T-cell (primary cell): ENCODE results near the gene POLR1H. TPM values are rescaled to one million over a fixed set of nuclear protein-coding genes. Genes with fewer than 3 reads are reported as not detected.

Source experiments
- ATAC-seq, 4 experiments: fragments of 200-7000 bp in 3 of 4; fragments of 150-1000 bp in 1 of 4; cut with Tn5 transposase; replicated peaks in 1 of 4; 1 replicate in 3 of 4; 2 replicates in 1 of 4; pipeline ENCODE4 v1.10.0; 2021; ENCODE audit warnings: moderate library complexity in 3 of 4, mild to moderate bottlenecking in 2 of 4, moderate number of reproducible peaks in 1 of 4
- CTCF ChIA-PET, 2 donors: fragments of 300-600 bp; sonication (Branson Sonifier 250); formaldehyde crosslinking; loops; one replicate each; lab custom pipeline; 2022; ENCODE audit warnings: antibody characterized with exemption in 2 of 2; lab: Charles Lee
- POLR2A ChIA-PET, 2 donors: fragments of 300-600 bp; sonication (Branson Sonifier 250); formaldehyde crosslinking; loops; one replicate each; lab custom pipeline; 2022; ENCODE audit warnings: antibody characterized with exemption in 2 of 2; lab: Charles Lee
- DNase-seq, 35 experiments: peaks; one replicate each; pipeline versions ENCODE4 v3.0.0 to v3.0.0-alpha.2; 2013 to 2023
- H3K27ac ChIP-seq: one replicate; pipeline ENCODE4 v1.5.1; 2013; ENCODE audit warnings: low read length
- H3K27me3 ChIP-seq, 2 experiments: replicated peaks in 1 of 2; 1 replicate in 1 of 2; 2 replicates in 1 of 2; pipeline versions ENCODE4 v1.6.1 to v1.7.0; 2013; ENCODE audit warnings: low read length in 1 of 2, mixed read lengths in 1 of 2; ENCODE audit not compliant: control insufficient read depth in 2 of 2, insufficient read depth in 2 of 2; ENCODE audit errors: extremely low read depth in 1 of 2
- H3K36me3 ChIP-seq, 2 donors: 1 replicate in 1 of 2; 2 replicates in 1 of 2; pipeline versions ENCODE4 v1.6.1 to v1.7.0; 2013; ENCODE audit warnings: low read length in 1 of 2; ENCODE audit not compliant: control insufficient read depth in 2 of 2, insufficient read depth in 1 of 2; ENCODE audit errors: extremely low read depth in 1 of 2
- H3K4me1 ChIP-seq, 2 experiments: 1 replicate in 1 of 2; 2 replicates in 1 of 2; pipeline versions ENCODE4 v1.6.1 to v1.7.0; 2013; ENCODE audit warnings: low read length in 2 of 2, mixed read lengths in 1 of 2; ENCODE audit not compliant: insufficient read depth in 2 of 2, control insufficient read depth in 1 of 2; ENCODE audit errors: extremely low read depth in 1 of 2
- H3K4me3 ChIP-seq, 2 donors: 1 replicate in 1 of 2; 2 replicates in 1 of 2; pipeline versions ENCODE4 v1.5.1 to v1.7.0; 2013; ENCODE audit warnings: mild to moderate bottlenecking in 2 of 2, low read length in 1 of 2, moderate library complexity in 1 of 2; ENCODE audit not compliant: control insufficient read depth in 1 of 2; ENCODE audit errors: extremely low read depth in 1 of 2
- H3K9me3 ChIP-seq: 2 replicates; pipeline ENCODE4 v1.7.0; 2013
- H3K27ac Mint-ChIP-seq, 2 donors: one replicate each; pipeline ENCODE4 v1.8.0; 2020 to 2021; ENCODE audit warnings: mild to moderate bottlenecking in 2 of 2, mixed read lengths in 2 of 2
- H3K27me3 Mint-ChIP-seq, 2 donors: one replicate each; pipeline ENCODE4 v1.8.0; 2021 to 2022; ENCODE audit warnings: mixed read lengths in 2 of 2
- H3K36me3 Mint-ChIP-seq: one replicate; pipeline ENCODE4 v1.8.0; 2021; ENCODE audit warnings: mixed read lengths
- H3K4me1 Mint-ChIP-seq, 3 donors: one replicate each; pipeline ENCODE4 v1.8.0; 2020 to 2022; ENCODE audit warnings: mixed read lengths in 3 of 3, mild to moderate bottlenecking in 1 of 3
- H3K4me3 Mint-ChIP-seq, 3 donors: one replicate each; pipeline ENCODE4 v1.8.0; 2020 to 2022; ENCODE audit warnings: mild to moderate bottlenecking in 3 of 3, mixed read lengths in 3 of 3, moderate library complexity in 3 of 3
- H3K9me3 Mint-ChIP-seq, 3 donors: one replicate each; pipeline ENCODE4 v1.8.0; 2020 to 2022; ENCODE audit warnings: mixed read lengths in 3 of 3
- WGBS: methylation state at CpG from one replicate; pipeline ENCODE4 v1.1.5; 2013; ENCODE audit warnings: missing lambda C conversion rate; ENCODE audit not compliant: insufficient coverage; 5-methylcytosine and 5-hydroxymethylcytosine counted together
- total RNA-seq, 35 experiments: library from RNA in 6 of 35; stranded (reverse) in 6 of 35; fragments of 120-200 nt in 1 of 35; gene quantifications; one replicate each; pipeline versions ENCODE4 v1.2.1 to v1.2.4 and lab custom pipeline; 2013 to 2026

Gene POLR1H
- total RNA-seq, 5 donors from 2014 or later (not counting 1 experiment from before 2014, with no cell fraction given), result 28.7 to 43.5 (median 36.5) TPM

- ChIA-PET CTCF (interaction anchor here (0.6 to 3.5 kb wide), 19 partner anchors 9 to 1447 kb away, joined by 3 to 115 read pairs (median 4); no protein-coding TSS in a partner anchor), POLR2A (no interaction called here)
- Histone ChIP-seq H3K27me3 (peaks cover 17 to 49% of the 10 kb centered on the region in 2 experiments), H3K4me3 (peak overlapping the region; percentile 51 to 86), H3K9me3 (no peaks in the 10 kb centered on the region), H3K36me3 (no peaks in the 10 kb centered on the region), H3K27ac (peak overlapping the region; percentile 21), H3K4me1 (peaks cover 31 to 40% of the 10 kb centered on the region in 2 experiments)
- Mint-ChIP-seq H3K36me3 (no peaks in the 10 kb centered on the region), H3K27me3 (peaks cover 28 to 48% of the 10 kb centered on the region in 2 donors), H3K4me3 (peak overlapping the region; percentile 82 to 86 (median 84)), H3K27ac (peak overlapping the region; percentile 63 to 77), H3K4me1 (peaks cover 38 to 47% (median 42%) of the 10 kb centered on the region in 3 donors), H3K9me3 (no peaks in the 10 kb centered on the region)
- WGBS, result 9% methylated on average over 28 of the region's 36 CpGs
- ATAC-seq (peak; percentile 83 to 90 (median 86)), DNase-seq (peak; percentile 63 to 92 (median 78))
Measured at GRCh38 chr6:30102970-30103871, 42.2 kb downstream of the POLR1H start.

- POLR2A ChIA-PET, result no interaction called here
- no peak overlapping the region for H3K27ac Mint-ChIP-seq
- Histone ChIP-seq H3K27me3 (peaks cover 17 to 45% of the 10 kb centered on the region in 2 experiments), H3K4me1 (peaks cover 29 to 39% of the 10 kb centered on the region in 2 experiments), H3K4me3 (peak overlapping the region; percentile 51 to 86), H3K36me3 (no peaks in the 10 kb centered on the region), H3K27ac (no peak overlapping the region), H3K9me3 (no peaks in the 10 kb centered on the region)
- DNase-seq (no peak), ATAC-seq (no peak)
- H3K27me3 Mint-ChIP-seq, result peaks cover 29 to 47% of the 10 kb centered on the region in 2 donors
- no peaks in the 10 kb centered on the region for H3K9me3 Mint-ChIP-seq
- WGBS, result no CpG with 5 or more reads among the region's 3 CpGs
- no peaks in the 10 kb centered on the region for H3K36me3 Mint-ChIP-seq
- CTCF ChIA-PET, result interaction anchor here (0.6 to 3.5 kb wide), 19 partner anchors 9 to 1447 kb away, joined by 3 to 115 read pairs (median 4); no protein-coding TSS in a partner anchor
- H3K4me1 Mint-ChIP-seq, result peaks cover 32 to 41% (median 37%) of the 10 kb centered on the region in 3 donors
- H3K4me3 Mint-ChIP-seq, result peak overlapping the region; percentile 82 to 86 (median 84)
Measured at GRCh38 chr6:30103872-30104179, 42.8 kb downstream of the POLR1H start.

- POLR2A ChIA-PET, result interaction anchor here in 1 of 2 donors (0.6 kb wide), 1 partner anchor 8 kb away, joined by 3 read pairs; no protein-coding TSS in a partner anchor
- CTCF ChIA-PET, result interaction anchor here in 1 of 2 donors (0.6 to 3.5 kb wide), 3 partner anchors 21 to 296 kb away, joined by 4 to 115 read pairs (median 15); no protein-coding TSS in a partner anchor
- Histone ChIP-seq H3K27me3 (peaks cover 12 to 50% of the 10 kb centered on the region in 2 experiments), H3K4me1 (peaks cover 26 to 39% of the 10 kb centered on the region in 2 experiments), H3K4me3 (no peak overlapping the region), H3K36me3 (no peaks in the 10 kb centered on the region), H3K27ac (no peak overlapping the region), H3K9me3 (no peaks in the 10 kb centered on the region)
- H3K36me3 Mint-ChIP-seq, result no peaks in the 10 kb centered on the region
- WGBS, result no CpG with 5 or more reads among the region's 2 CpGs
- peaks cover 27 to 44% of the 10 kb centered on the region in 2 donors for H3K27me3 Mint-ChIP-seq
- no peak overlapping the region for H3K27ac Mint-ChIP-seq
- ATAC-seq (no peak), DNase-seq (no peak)
- no peak overlapping the region for H3K4me3 Mint-ChIP-seq
- H3K9me3 Mint-ChIP-seq, result no peaks in the 10 kb centered on the region
- peaks cover 31 to 37% (median 36%) of the 10 kb centered on the region in 3 donors for H3K4me1 Mint-ChIP-seq
Measured at GRCh38 chr6:30104661-30105060, 43.6 kb downstream of the POLR1H start.

- CTCF ChIA-PET, result no interaction called here
- Histone ChIP-seq H3K9me3 (no peaks in the 10 kb centered on the region), H3K4me3 (no peak overlapping the region), H3K27me3 (peaks cover 12 to 44% of the 10 kb centered on the region in 2 experiments), H3K27ac (no peak overlapping the region), H3K4me1 (no peaks in the 10 kb centered on the region), H3K36me3 (no peaks in the 10 kb centered on the region)
- 64% methylated on average over 25 of the region's 27 CpGs for WGBS
- H3K4me3 Mint-ChIP-seq, result no peak overlapping the region
- no peak for ATAC-seq
- H3K9me3 Mint-ChIP-seq, result no peaks in the 10 kb centered on the region
- H3K27ac Mint-ChIP-seq, result no peak overlapping the region
- no peak for DNase-seq
- H3K36me3 Mint-ChIP-seq, result no peaks in the 10 kb centered on the region
- POLR2A ChIA-PET, result no interaction called here
- peaks cover 0 to 8% (median 4%) of the 10 kb centered on the region in 3 donors for H3K4me1 Mint-ChIP-seq
- H3K27me3 Mint-ChIP-seq, result peaks cover 53 to 72% of the 10 kb centered on the region in 2 donors
Measured at GRCh38 chr6:30111266-30111856, 50.3 kb downstream of the POLR1H start.

GRCh38 chr6:30112402-30112994 lies 51.4 kb downstream of the POLR1H start:
- Histone ChIP-seq H3K27me3 (peaks cover 13 to 39% of the 10 kb centered on the region in 2 experiments), H3K4me3 (no peak overlapping the region), H3K4me1 (no peaks in the 10 kb centered on the region), H3K36me3 (no peaks in the 10 kb centered on the region), H3K9me3 (no peaks in the 10 kb centered on the region), H3K27ac (no peak overlapping the region)
- no peaks in the 10 kb centered on the region for H3K36me3 Mint-ChIP-seq
- H3K4me3 Mint-ChIP-seq, result no peak overlapping the region
- H3K27me3 Mint-ChIP-seq, result peaks cover 52 to 67% of the 10 kb centered on the region in 2 donors
- 78% methylated on average over 9 of the region's 10 CpGs for WGBS
- ChIA-PET CTCF (no interaction called here), POLR2A (no interaction called here)
- H3K27ac Mint-ChIP-seq, result no peak overlapping the region
- ATAC-seq, result no peak
- H3K4me1 Mint-ChIP-seq, result peaks cover 0 to 8% (median 4%) of the 10 kb centered on the region in 3 donors
- DNase-seq, result no peak
- no peaks in the 10 kb centered on the region for H3K9me3 Mint-ChIP-seq
